ENCODE data around the gene APH1A.

Gene APH1A

DNA sequence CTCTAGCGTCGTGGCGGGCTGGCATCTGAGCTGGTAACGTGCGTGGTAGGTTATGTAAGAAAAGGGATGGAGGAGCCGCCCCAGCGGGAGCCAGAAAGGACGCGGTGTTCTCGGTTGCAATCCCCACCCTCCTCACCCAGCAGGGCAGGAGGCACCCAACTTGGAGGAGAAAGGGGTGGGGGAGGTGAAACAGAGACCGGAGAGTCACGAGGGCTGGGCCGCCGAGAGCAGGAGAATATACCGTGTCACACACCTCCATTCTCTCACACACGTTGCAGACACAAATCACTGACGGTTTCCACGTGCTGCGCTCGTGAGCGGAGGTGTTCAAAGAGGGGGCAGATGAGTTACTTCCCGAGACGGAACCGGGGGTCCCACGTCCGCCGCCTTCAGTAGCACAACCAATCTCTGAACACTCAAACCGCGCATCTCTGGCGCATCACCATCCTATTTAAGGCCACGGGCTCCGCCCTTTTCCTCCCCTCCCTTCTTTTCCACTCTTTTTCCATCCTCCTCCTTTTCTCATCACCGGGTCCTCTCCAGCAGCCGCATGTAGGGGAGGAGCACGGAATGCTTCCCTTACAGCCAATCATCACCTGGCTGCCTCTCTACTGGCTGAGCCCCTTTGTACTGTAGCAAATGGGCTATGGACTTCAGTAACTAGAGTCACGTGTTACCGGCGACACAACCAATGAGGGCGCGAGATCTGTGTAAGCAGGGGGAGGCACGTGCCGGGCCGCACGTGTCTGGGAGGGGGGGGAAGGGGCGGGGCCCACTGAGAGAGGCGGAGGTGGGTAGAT lies 13.1 kb upstream of the APH1A start, which contains the start of gene CIART:
Gene CIART, plus strand, starts transcription at position 797 of the 800 bp plus-strand sequence. CDS start 714 bp downstream, outside the sequence.
- peak within 1 kb of the TSS; percentile 44 for H3K4me3 ChIP-seq (ENCODE audit: low read depth, low read length)
- TF ChIP-seq, protein P1, sequence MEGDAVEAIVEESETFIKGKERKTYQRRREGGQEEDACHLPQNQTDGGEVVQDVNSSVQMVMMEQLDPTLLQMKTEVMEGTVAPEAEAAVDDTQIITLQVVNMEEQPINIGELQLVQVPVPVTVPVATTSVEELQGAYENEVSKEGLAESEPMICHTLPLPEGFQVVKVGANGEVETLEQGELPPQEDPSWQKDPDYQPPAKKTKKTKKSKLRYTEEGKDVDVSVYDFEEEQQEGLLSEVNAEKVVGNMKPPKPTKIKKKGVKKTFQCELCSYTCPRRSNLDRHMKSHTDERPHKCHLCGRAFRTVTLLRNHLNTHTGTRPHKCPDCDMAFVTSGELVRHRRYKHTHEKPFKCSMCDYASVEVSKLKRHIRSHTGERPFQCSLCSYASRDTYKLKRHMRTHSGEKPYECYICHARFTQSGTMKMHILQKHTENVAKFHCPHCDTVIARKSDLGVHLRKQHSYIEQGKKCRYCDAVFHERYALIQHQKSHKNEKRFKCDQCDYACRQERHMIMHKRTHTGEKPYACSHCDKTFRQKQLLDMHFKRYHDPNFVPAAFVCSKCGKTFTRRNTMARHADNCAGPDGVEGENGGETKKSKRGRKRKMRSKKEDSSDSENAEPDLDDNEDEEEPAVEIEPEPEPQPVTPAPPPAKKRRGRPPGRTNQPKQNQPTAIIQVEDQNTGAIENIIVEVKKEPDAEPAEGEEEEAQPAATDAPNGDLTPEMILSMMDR (IDR thresholded peaks at IDR 0.05; ENCODE audit: borderline replicate concordance, insufficient read depth, low read depth, low read length): no peak

DNA sequence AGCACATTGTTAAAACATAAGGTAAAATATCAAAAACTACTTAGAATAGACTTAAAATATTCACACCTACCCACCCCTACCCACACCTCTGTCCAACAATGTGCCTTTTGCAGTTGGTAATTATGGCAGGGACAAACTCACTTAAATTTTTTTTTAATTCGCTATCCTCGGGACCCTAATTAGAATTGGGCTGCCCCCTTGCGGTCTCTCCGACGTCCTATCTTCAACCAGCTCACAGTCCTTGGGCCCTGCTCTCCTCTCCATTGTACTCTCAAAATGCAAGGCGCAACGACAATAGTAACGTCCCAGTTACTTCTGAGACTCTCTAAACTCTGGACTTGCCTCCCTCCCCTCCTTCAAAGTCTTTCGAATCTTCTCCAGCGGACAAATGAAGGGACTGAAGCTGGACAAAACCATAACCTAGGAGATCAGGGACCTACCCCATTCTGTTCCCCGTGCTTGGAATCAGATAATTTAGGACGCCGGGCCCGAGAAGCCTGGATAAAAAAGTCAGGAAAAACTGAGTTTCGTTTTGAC lies 12.5 kb upstream of the APH1A start:
- peak overlapping the region; percentile 44 for H3K4me3 ChIP-seq (ENCODE audit: low read depth, low read length)
- TF ChIP-seq, protein P1 (IDR thresholded peaks at IDR 0.05; ENCODE audit: borderline replicate concordance, insufficient read depth, low read depth, low read length): peak; percentile 49; the same call in 1 of the 2 replicates

DNA sequence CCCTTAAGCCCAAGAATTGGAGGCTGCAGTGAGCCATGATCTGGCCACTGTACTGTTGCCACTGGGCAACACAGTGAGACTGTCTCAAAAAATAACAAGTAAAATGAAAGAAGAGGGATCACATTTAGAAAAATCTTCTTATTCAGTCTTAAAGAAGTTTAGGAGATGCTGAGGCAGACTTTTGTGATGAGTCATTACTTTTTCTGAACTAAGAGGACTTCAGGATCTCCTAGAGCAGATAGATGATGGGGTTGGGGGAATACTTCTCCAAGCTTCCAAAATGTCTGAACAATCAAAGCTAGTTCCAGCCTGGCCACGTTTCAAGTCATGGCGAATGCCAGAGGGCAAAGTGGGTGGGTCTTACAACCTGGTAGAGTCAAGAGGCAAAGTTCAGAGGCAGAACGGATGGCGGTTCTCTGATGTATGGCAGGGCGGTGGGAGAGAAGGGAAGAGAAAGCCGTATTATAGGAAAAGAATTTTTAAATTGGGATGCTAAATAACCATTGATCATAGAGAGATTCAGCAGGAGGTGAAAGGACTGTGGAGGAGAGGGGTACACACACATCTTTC lies 11.4 kb upstream of the APH1A start:
- no peak overlapping the region for H3K4me3 ChIP-seq (ENCODE audit: low read depth, low read length)
- TF ChIP-seq, protein P1 (IDR thresholded peaks at IDR 0.05; ENCODE audit: borderline replicate concordance, insufficient read depth, low read depth, low read length): no peak

DNA sequence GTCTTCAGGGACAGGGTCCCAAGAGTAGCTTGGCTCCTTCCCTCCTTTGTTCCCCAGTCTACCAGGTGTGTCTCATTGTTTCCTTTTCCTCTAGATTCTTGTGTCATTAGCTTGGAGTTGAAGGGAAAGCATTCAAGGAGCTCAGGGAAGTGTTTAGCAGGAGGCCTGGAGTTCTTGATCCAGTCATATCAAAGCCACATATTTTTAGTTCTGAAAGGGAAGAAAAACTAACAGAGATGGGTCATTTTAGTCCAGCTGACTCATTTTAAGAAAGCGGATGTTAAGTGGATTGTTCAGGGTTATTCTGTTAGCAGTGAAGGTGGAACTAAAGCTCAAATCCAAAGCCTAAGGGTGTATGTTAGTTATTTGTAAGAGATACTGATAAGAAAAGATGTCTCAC lies 4.5 kb upstream of the APH1A start:
- H3K4me3 ChIP-seq (ENCODE audit: low read depth, low read length): no peak overlapping the region
- TF ChIP-seq, protein P1 (IDR thresholded peaks at IDR 0.05; ENCODE audit: borderline replicate concordance, insufficient read depth, low read depth, low read length): no peak

DNA sequence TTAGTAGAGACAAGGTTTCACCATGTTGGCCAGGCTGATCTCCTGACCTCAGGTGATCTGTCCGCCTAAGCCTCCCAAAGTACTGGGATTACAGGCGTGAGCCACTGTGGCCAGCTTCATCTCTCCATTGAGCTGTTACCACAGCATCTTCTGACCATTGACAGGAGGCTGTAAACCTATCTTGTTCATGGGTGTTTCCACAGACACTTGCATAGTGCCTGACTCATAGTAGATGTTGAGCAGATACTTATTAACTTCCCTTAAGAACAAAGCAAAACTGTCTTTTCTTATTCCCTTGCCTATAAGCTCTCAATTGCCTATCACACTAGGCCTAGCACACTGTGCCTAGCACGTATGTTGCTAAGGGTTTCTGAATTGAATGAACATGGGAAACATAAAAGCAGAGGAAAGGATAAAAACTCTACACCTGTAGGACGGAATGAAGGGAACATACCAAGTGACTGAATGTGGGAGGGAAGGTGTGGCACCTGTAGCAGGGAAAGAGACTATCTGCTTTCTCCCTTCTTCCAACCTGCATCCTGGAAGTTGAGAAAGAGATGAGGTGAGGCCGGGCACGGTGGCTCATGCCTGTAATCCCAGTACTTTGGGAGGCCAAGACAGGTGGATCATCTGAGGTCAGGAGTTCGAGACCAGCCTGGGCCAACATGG lies 2.6 kb upstream of the APH1A start:
- TF ChIP-seq, protein P1 (IDR thresholded peaks at IDR 0.05; ENCODE audit: borderline replicate concordance, insufficient read depth, low read depth, low read length): no peak
- H3K4me3 ChIP-seq (ENCODE audit: low read depth, low read length): no peak overlapping the region

DNA sequence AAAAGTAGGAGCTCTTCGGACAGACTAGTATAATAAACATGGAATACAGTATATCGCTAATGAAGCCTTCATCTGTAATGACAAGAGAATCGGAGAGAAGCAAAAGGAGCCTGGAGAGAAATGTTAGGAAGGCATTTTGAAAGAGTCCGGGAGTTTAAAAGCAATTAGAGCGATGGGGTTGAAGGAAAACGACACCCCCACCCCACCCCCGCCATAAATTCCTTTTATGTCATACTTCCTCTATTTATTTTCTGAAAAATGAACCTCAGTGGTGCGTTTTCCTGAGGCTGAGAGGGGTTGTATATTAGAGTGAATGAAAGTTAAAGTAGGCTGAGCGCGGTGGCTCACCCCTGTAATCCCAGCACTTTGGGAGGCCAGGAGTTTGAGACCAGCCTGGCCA lies 635 bp upstream of the APH1A start:
- TF ChIP-seq, protein P1 (IDR thresholded peaks at IDR 0.05; ENCODE audit: borderline replicate concordance, insufficient read depth, low read depth, low read length): no peak
- H3K4me3 ChIP-seq (ENCODE audit: low read depth, low read length): peak overlapping the region; percentile 96
